ENCODE results near the gene TOLLIP. TPM values are rescaled to one million over a fixed set of nuclear protein-coding genes. Genes with fewer than 3 reads are reported as not detected.
"Not testable (repeated sequence)": the region's sequence is repeated elsewhere in the genome, so short reads cannot be mapped to it uniquely, and the experiment has no call there.

TOLLIP gene
- total RNA-seq, 2 donors from 2014 or later: 46.0 to 46.3 TPM

- H3K9me3 ChIP-seq; H3K4me1 ChIP-seq (ENCODE audit: control insufficient read depth in 1 of 2, low read depth in 2 of 2); H3K36me3 ChIP-seq; H3K4me3 ChIP-seq; H3K27ac ChIP-seq; ATAC-seq (ENCODE audit: insufficient number of reproducible peaks, low FRiP score, low read depth); DNase-seq (ENCODE audit: low spot score); H3K27me3 ChIP-seq (replicated peaks; ENCODE audit: insufficient read depth): not testable (repeated sequence)
These were observed 66.7 kb downstream of the TOLLIP start for GRCh38 chr11:1242751-1243150.

DNA sequence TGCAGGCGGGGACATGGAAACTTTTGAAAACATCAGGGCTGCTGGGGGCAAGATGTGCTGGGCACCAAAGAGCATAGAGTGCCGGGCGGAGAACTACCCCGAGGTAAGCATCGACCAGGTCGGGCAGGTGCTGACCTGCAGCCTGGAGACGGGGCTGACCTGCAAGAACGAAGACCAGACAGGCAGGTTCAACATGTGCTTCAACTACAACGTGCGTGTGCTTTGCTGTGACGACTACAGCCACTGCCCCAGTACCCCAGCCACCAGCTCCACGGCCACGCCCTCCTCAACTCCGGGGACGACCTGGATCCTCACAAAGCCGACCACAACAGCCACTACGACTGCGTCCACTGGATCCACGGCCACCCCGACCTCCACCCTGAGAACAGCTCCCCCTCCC, 67.1 kb downstream of the TOLLIP start:
- Histone ChIP-seq H3K27me3 (replicated peaks; ENCODE audit: insufficient read depth) (no peaks in the 10 kb centered on the region), H3K36me3 (no peaks in the 10 kb centered on the region), H3K4me3 (no peak overlapping the region), H3K9me3 (no peaks in the 10 kb centered on the region), H3K27ac (no peak overlapping the region), H3K4me1 (ENCODE audit: control insufficient read depth in 1 of 2, low read depth in 2 of 2) (no peaks in the 10 kb centered on the region)
- DNase-seq (ENCODE audit: low spot score) (no peak), ATAC-seq (ENCODE audit: insufficient number of reproducible peaks, low FRiP score, low read depth) (no peak)
- TF ChIP-seq CTCF (IDR thresholded peaks at IDR 0.05): no peak

DNA sequence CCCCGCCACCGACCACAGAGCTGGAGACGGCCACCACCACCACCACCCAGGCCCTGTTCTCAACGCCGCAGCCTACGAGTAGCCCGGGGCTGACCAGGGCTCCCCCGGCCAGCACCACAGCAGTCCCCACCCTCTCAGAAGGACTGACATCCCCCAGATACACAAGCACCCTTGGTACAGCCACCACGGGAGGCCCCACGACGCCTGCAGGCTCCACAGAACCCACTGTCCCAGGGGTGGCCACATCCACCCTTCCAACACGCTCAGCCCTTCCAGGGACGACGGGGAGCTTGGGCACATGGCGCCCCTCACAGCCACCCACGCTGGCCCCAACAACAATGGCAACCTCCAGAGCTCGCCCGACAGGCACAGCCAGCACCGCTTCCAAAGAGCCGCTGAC, 67.7 kb downstream of the TOLLIP start:
- ATAC-seq (ENCODE audit: insufficient number of reproducible peaks, low FRiP score, low read depth): no peak
- no peaks in the 10 kb centered on the region for H3K36me3 ChIP-seq

DNA sequence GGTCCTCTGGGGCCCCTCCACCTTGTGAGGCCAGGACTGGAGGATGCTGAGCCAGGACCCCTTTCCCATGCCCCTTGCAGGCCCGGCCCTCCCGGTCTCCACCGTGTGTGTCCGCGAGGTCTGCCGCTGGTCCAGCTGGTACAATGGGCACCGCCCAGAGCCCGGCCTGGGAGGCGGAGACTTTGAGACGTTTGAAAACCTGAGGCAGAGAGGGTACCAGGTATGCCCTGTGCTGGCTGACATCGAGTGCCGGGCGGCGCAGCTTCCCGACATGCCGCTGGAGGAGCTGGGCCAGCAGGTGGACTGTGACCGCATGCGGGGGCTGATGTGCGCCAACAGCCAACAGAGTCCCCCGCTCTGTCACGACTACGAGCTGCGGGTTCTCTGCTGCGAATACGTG, 68.7 kb downstream of the TOLLIP start:
- Histone ChIP-seq H3K36me3 (no peaks in the 10 kb centered on the region), H3K27me3 (replicated peaks; ENCODE audit: insufficient read depth) (no peaks in the 10 kb centered on the region), H3K4me3 (no peak overlapping the region), H3K4me1 (ENCODE audit: control insufficient read depth in 1 of 2, low read depth in 2 of 2) (no peaks in the 10 kb centered on the region), H3K27ac (no peak overlapping the region), H3K9me3 (no peaks in the 10 kb centered on the region)
- no peak for DNase-seq (ENCODE audit: low spot score)
- TF ChIP-seq CTCF (IDR thresholded peaks at IDR 0.05): no peak
- no peak for ATAC-seq (ENCODE audit: insufficient number of reproducible peaks, low FRiP score, low read depth)

More for the DNA sequence above, 67.7 kb downstream of the TOLLIP start:
- H3K27me3 ChIP-seq (replicated peaks; ENCODE audit: insufficient read depth): no peaks in the 10 kb centered on the region
- no peak for DNase-seq (ENCODE audit: low spot score)
- no peak overlapping the region for H3K4me3 ChIP-seq
- H3K27ac ChIP-seq: no peak overlapping the region
- H3K9me3 ChIP-seq: no peaks in the 10 kb centered on the region
- TF ChIP-seq CTCF (IDR thresholded peaks at IDR 0.05): no peak
- H3K4me1 ChIP-seq (ENCODE audit: control insufficient read depth in 1 of 2, low read depth in 2 of 2): no peaks in the 10 kb centered on the region

DNA sequence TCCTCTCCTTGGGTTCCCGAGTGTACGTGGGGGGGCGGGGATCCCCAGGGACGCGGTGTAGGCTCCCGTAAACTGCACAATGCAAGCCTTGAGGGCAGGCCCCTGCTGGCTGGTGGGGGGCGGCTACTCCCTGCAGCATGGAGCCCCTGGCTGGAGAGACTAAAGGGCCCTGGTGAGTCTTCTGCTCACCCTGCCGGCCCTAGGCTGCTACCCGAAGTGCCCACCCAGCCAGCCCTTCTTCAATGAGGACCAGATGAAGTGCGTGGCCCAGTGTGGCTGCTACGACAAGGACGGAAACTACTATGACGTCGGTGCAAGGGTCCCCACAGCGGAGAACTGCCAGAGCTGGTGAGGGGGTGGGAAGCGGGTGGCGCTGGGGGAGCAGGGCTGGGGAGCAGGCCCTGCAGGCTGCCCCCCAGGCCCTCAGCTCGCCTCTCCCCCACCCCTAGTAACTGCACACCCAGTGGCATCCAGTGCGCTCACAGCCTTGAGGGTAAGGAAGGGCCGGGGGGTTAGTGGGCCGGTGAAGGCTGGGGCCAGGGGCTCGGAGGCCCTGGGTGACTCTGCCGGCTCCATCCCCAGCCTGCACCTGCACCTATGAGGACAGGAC, 69.7 kb downstream of the TOLLIP start:
- TF ChIP-seq CTCF (IDR thresholded peaks at IDR 0.05): no peak
- DNase-seq (ENCODE audit: low spot score) (no peak), ATAC-seq (ENCODE audit: insufficient number of reproducible peaks, low FRiP score, low read depth) (no peak)
- Histone ChIP-seq H3K27me3 (replicated peaks; ENCODE audit: insufficient read depth) (no peaks in the 10 kb centered on the region), H3K4me3 (no peak overlapping the region), H3K4me1 (ENCODE audit: control insufficient read depth in 1 of 2, low read depth in 2 of 2) (no peaks in the 10 kb centered on the region), H3K27ac (no peak overlapping the region), H3K36me3 (no peaks in the 10 kb centered on the region), H3K9me3 (no peaks in the 10 kb centered on the region)
